SK-N-SH (cell line): Measurements from ENCODE around the gene BRD7.

Source experiments
- CHD2 ChIP-seq: fragments of 150-350 bp; IDR thresholded peaks from 2 replicates; pipeline ENCODE4 v1.6.1; 2018; ENCODE audit warnings: low read length; ENCODE audit not compliant: partially characterized antibody
- EZH2phosphoT487 ChIP-seq: fragments of 200-600 bp; sonication (generic); IDR thresholded peaks from 2 replicates; pipeline ENCODE4 v1.6.1; 2017; ENCODE audit warnings: low read depth, mixed run types, mild to moderate bottlenecking, antibody characterized with exemption, moderate library complexity, borderline replicate concordance
- NRF1 ChIP-seq: IDR thresholded peaks from 2 replicates; pipeline ENCODE4 v1.6.1; 2012; ENCODE audit warnings: low read depth, mild to moderate bottlenecking, low read length
- POLR2AphosphoS5 ChIP-seq: IDR thresholded peaks from 2 replicates; pipeline ENCODE4 v1.6.1; 2012; ENCODE audit warnings: low read depth, low read length
- REST ChIP-seq: IDR thresholded peaks from 2 replicates; pipeline ENCODE4 v1.6.1; 2012; ENCODE audit warnings: mild to moderate bottlenecking, low read depth, low read length, moderate library complexity
- TF ChIP-seq, protein P1 (sequence below): fragments of 200-600 bp; sonication (generic); IDR thresholded peaks from 2 replicates; pipeline ENCODE4 v1.6.1; 2017; ENCODE audit warnings: antibody characterized with exemption, mild to moderate bottlenecking, moderate library complexity

GRCh38 chr16:50316102-50316847 lies 52.5 kb downstream of the BRD7 start:
- TF ChIP-seq REST (no peak), EZH2phosphoT487 (no peak), POLR2AphosphoS5 (no peak), CHD2 (no peak), NRF1 (no peak)
- TF ChIP-seq, protein P1, sequence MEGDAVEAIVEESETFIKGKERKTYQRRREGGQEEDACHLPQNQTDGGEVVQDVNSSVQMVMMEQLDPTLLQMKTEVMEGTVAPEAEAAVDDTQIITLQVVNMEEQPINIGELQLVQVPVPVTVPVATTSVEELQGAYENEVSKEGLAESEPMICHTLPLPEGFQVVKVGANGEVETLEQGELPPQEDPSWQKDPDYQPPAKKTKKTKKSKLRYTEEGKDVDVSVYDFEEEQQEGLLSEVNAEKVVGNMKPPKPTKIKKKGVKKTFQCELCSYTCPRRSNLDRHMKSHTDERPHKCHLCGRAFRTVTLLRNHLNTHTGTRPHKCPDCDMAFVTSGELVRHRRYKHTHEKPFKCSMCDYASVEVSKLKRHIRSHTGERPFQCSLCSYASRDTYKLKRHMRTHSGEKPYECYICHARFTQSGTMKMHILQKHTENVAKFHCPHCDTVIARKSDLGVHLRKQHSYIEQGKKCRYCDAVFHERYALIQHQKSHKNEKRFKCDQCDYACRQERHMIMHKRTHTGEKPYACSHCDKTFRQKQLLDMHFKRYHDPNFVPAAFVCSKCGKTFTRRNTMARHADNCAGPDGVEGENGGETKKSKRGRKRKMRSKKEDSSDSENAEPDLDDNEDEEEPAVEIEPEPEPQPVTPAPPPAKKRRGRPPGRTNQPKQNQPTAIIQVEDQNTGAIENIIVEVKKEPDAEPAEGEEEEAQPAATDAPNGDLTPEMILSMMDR: no peak
